ENCODE data around the gene KLK13. TPM values are rescaled to one million over a fixed set of nuclear protein-coding genes. Genes with fewer than 3 reads are reported as not detected.

KLK13 gene
- polyA plus RNA-seq (2011; rRNA removed) (not detected in 2 replicates), polyA minus RNA-seq (2011; rRNA and poly(A)+ RNA removed) (not detected in 2 replicates)

DNA sequence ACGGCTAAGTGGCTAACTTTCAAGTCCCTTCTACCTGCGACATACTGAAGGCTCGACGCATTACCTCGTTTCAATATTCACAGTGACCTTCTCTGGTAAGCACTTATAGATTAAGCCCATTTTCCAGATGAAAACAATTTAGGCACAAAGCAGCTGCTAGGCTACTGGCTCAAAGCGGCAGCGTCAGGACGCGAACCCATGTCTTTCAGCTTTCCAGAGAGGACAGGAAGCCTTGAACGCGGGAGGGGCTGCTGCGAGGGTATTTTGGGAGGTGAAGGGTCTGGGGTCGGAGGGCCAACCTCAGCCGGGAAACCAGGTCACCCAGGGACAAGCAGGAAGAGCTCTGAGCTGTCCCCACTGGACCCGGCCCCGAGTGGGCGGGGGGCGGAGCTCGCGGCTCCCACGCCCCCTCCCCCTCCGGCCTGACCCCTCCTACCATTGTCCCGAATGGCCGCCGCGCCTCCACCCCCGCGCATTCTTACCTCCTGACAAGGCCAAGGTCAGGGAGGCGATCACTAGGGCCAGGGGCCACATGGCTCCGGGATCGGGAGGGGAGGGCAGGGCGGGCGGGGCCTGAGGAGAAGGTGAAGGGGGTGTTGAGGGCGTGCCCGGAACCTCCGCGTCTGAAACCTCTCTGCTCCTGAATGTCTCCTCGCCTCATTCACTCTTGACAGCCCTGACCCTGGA is at the start of gene KLK13:
KLK13 (minus strand) TSS at position 559 of the 687 bp plus-strand sequence; CDS start at position 534, 25 bp downstream.
- POLR2A ChIA-PET, result no interaction called here
- peak within 1 kb of the TSS; percentile 13; the same call in 1 of the 2 replicates for H3K4me3 ChIP-seq (ENCODE audit: low read depth, low read length)
- CTCF ChIA-PET, result no interaction called here
- no peaks in the 10 kb centered on the region for H3K27me3 ChIP-seq (ENCODE audit: control insufficient read depth, insufficient read depth, low read length)
- no peak for TF ChIP-seq CTCF (IDR thresholded peaks at IDR 0.05; ENCODE audit: low read depth, low read length)
- H3K9me3 ChIP-seq (ENCODE audit: control insufficient read depth, insufficient read depth, low read length), result peaks cover 5% of the 10 kb centered on the region; the same call in 1 of the 2 replicates
- no peak within 1 kb of the TSS for H3K27ac ChIP-seq (ENCODE audit: low read depth, low read length)
- DNase-seq (ENCODE audit: low read depth, low spot score), result no peak

- no peak for TF ChIP-seq CTCF (IDR thresholded peaks at IDR 0.05; ENCODE audit: low read depth, low read length)
- ChIA-PET POLR2A (no interaction called here), CTCF (no interaction called here)
- Histone ChIP-seq H3K27me3 (ENCODE audit: control insufficient read depth, insufficient read depth, low read length) (peaks cover 20% of the 10 kb centered on the region), H3K27ac (ENCODE audit: low read depth, low read length) (no peak overlapping the region), H3K4me3 (ENCODE audit: low read depth, low read length) (no peak overlapping the region), H3K9me3 (ENCODE audit: control insufficient read depth, insufficient read depth, low read length) (no peaks in the 10 kb centered on the region)
- no peak for DNase-seq (ENCODE audit: low read depth, low spot score)
Observed at GRCh38 chr19:51114087-51114729, 49.3 kb upstream of the KLK13 start.

GRCh38 chr19:51111606-51112005 is 46.7 kb upstream of the KLK13 start:
- CTCF ChIA-PET, result no interaction called here
- peaks cover 20% of the 10 kb centered on the region for H3K27me3 ChIP-seq (ENCODE audit: control insufficient read depth, insufficient read depth, low read length)
- H3K27ac ChIP-seq (ENCODE audit: low read depth, low read length), result no peak overlapping the region
- DNase-seq (ENCODE audit: low read depth, low spot score), result no peak
- no peak overlapping the region for H3K4me3 ChIP-seq (ENCODE audit: low read depth, low read length)
- POLR2A ChIA-PET, result no interaction called here
- TF ChIP-seq CTCF (IDR thresholded peaks at IDR 0.05; ENCODE audit: low read depth, low read length), result peak; percentile 32
- H3K9me3 ChIP-seq (ENCODE audit: control insufficient read depth, insufficient read depth, low read length), result no peaks in the 10 kb centered on the region

DNA sequence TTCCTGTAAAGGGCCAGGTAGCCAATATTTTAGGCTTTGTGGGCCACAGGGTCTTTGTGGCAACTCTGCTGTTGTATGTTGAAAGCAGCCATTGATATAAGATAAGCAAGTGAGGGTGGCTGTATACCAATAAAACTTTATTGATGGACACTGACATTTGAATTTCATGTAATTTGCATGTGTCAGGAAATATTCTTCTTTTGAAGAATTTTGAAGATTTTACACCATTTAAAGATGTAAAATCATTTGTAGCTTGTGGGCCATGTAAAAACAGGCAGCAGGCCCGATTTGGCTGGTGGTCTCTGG is 45.7 kb upstream of the KLK13 start:
- no peak for TF ChIP-seq CTCF (IDR thresholded peaks at IDR 0.05; ENCODE audit: low read depth, low read length)
- Histone ChIP-seq H3K9me3 (ENCODE audit: control insufficient read depth, insufficient read depth, low read length) (no peaks in the 10 kb centered on the region), H3K27me3 (ENCODE audit: control insufficient read depth, insufficient read depth, low read length) (peaks cover 20% of the 10 kb centered on the region), H3K27ac (ENCODE audit: low read depth, low read length) (no peak overlapping the region), H3K4me3 (ENCODE audit: low read depth, low read length) (no peak overlapping the region)
- CTCF ChIA-PET, result no interaction called here
- POLR2A ChIA-PET, result no interaction called here
- DNase-seq (ENCODE audit: low read depth, low spot score), result no peak

- ChIA-PET POLR2A (no interaction called here), CTCF (interaction anchor here (0.6 kb wide), 1 partner anchor 14 kb away, joined by 3 read pairs; no protein-coding TSS in a partner anchor)
- Histone ChIP-seq H3K4me3 (ENCODE audit: low read depth, low read length) (peak overlapping the region; percentile 76), H3K27ac (ENCODE audit: low read depth, low read length) (no peak overlapping the region), H3K9me3 (ENCODE audit: control insufficient read depth, insufficient read depth, low read length) (no peaks in the 10 kb centered on the region), H3K27me3 (ENCODE audit: control insufficient read depth, insufficient read depth, low read length) (peaks cover 9% of the 10 kb centered on the region)
- 0 out of 2 replicates have a peak, but pooled peaks have one; percentile 15 for TF ChIP-seq CTCF (IDR thresholded peaks at IDR 0.05; ENCODE audit: low read depth, low read length)
- DNase-seq (ENCODE audit: low read depth, low spot score), result no peak
Observed at GRCh38 chr19:51108805-51109146, 43.9 kb upstream of the KLK13 start.
